CD14-positive monocyte (primary cell): ENCODE data around the gene ADGRF4. TPM values are rescaled to one million over a fixed set of nuclear protein-coding genes. Genes with fewer than 3 reads are reported as not detected.

Experiments
- DNase-seq, 3 donors: peaks; one replicate each; pipeline ENCODE4 v3.0.0-alpha.2; 2011 to 2022
- H2AFZ ChIP-seq: 2 replicates; pipeline ENCODE4 v1.6.0; 2012; ENCODE audit warnings: mild to moderate bottlenecking, low read depth, low read length, inconsistent platforms; ENCODE audit not compliant: insufficient read depth, poor library complexity, severe bottlenecking
- H3K27ac ChIP-seq, 2 donors: 1 replicate in 1 of 2; 2 replicates in 1 of 2; pipeline ENCODE4 v1.5.1; 2012 to 2013; ENCODE audit warnings: low read length in 2 of 2, control low read depth in 1 of 2, inconsistent platforms in 1 of 2, low read depth in 1 of 2, mild to moderate bottlenecking in 1 of 2
- H3K27me3 ChIP-seq, 2 donors: one replicate each; pipeline versions ENCODE4 v1.6.0 to v1.6.1; 2011 to 2013; ENCODE audit warnings: low read length in 2 of 2; ENCODE audit not compliant: control insufficient read depth in 2 of 2, insufficient read depth in 2 of 2
- H3K36me3 ChIP-seq, 2 donors: replicated peaks in 1 of 2; 1 replicate in 1 of 2; 2 replicates in 1 of 2; pipeline versions ENCODE4 v1.5.1 to v1.6.1; 2012 to 2013; ENCODE audit warnings: low read length in 2 of 2, control low read depth in 1 of 2, inconsistent platforms in 1 of 2, mild to moderate bottlenecking in 1 of 2; ENCODE audit not compliant: insufficient read depth in 2 of 2, control insufficient read depth in 1 of 2
- H3K4me1 ChIP-seq, 2 donors: 1 replicate in 1 of 2; 2 replicates in 1 of 2; pipeline versions ENCODE4 v1.5.1 to v1.6.1; 2012 to 2013; ENCODE audit warnings: low read length in 2 of 2, control low read depth in 1 of 2, inconsistent platforms in 1 of 2, mild to moderate bottlenecking in 1 of 2, moderate library complexity in 1 of 2; ENCODE audit not compliant: insufficient read depth in 2 of 2, control insufficient read depth in 1 of 2
- H3K4me2 ChIP-seq: replicated peaks from 2 replicates; pipeline ENCODE3; 2012; ENCODE audit warnings: low read length, moderate library complexity, mild to moderate bottlenecking; ENCODE audit not compliant: poor library complexity, severe bottlenecking; ENCODE audit errors: extremely low read depth
- H3K4me3 ChIP-seq, 3 experiments: fragments of 200-600 bp in 1 of 3; sonication (generic) in 1 of 3; replicated peaks in 1 of 3; 1 replicate in 2 of 3; 2 replicates in 1 of 3; pipeline ENCODE4 v1.5.1; 2011 to 2013; ENCODE audit warnings: low read length in 3 of 3, mild to moderate bottlenecking in 3 of 3, control low read depth in 2 of 3, low read depth in 2 of 3, inconsistent platforms in 1 of 3, moderate library complexity in 1 of 3
- H3K79me2 ChIP-seq: 2 replicates; pipeline ENCODE4 v1.6.0; 2012; ENCODE audit warnings: mild to moderate bottlenecking, control low read depth, inconsistent platforms, low read length, moderate library complexity; ENCODE audit not compliant: insufficient read depth
- H3K9ac ChIP-seq: 2 replicates; pipeline ENCODE4 v1.6.0; 2017; ENCODE audit warnings: low read length, mild to moderate bottlenecking; ENCODE audit not compliant: insufficient read depth, poor library complexity, severe bottlenecking
- H3K9me3 ChIP-seq, 2 donors: replicated peaks in 1 of 2; 1 replicate in 1 of 2; 2 replicates in 1 of 2; pipeline versions ENCODE4 v1.5.1 to v1.6.1; 2012 to 2013; ENCODE audit warnings: low read length in 2 of 2, control low read depth in 1 of 2; ENCODE audit not compliant: control insufficient read depth in 1 of 2, insufficient read depth in 1 of 2
- H4K20me1 ChIP-seq: 2 replicates; pipeline ENCODE4 v1.6.0; 2012; ENCODE audit warnings: mild to moderate bottlenecking, low read length, control low read depth, moderate library complexity; ENCODE audit not compliant: insufficient read depth
- H3K27ac Mint-ChIP-seq, 7 donors: one replicate each; pipeline ENCODE4 v1.8.0; 2020; ENCODE audit warnings: mild to moderate bottlenecking in 7 of 7, mixed read lengths in 7 of 7, moderate library complexity in 6 of 7, inconsistent platforms in 2 of 7
- H3K27me3 Mint-ChIP-seq, 3 donors: one replicate each; pipeline ENCODE4 v1.8.0; 2021 to 2022; ENCODE audit warnings: low read depth in 3 of 3, mild to moderate bottlenecking in 3 of 3, mixed read lengths in 3 of 3, moderate library complexity in 3 of 3, inconsistent platforms in 1 of 3
- H3K36me3 Mint-ChIP-seq, 2 donors: one replicate each; pipeline ENCODE4 v1.8.0; 2020; ENCODE audit warnings: mixed read lengths in 2 of 2, inconsistent platforms in 1 of 2, mild to moderate bottlenecking in 1 of 2
- H3K4me1 Mint-ChIP-seq: one replicate; pipeline ENCODE4 v1.8.0; 2020; ENCODE audit warnings: mild to moderate bottlenecking, mixed read lengths
- H3K4me3 Mint-ChIP-seq, 2 donors: one replicate each; pipeline ENCODE4 v1.8.0; 2020; ENCODE audit warnings: mild to moderate bottlenecking in 2 of 2, mixed read lengths in 2 of 2, moderate library complexity in 1 of 2
- H3K9me3 Mint-ChIP-seq, 7 donors: one replicate each; pipeline ENCODE4 v1.8.0; 2020 to 2022; ENCODE audit warnings: mixed read lengths in 7 of 7, mild to moderate bottlenecking in 6 of 7, moderate library complexity in 6 of 7, inconsistent platforms in 2 of 7
- WGBS: methylation state at CpG from one replicate; pipeline ENCODE4 v1.1.5; 2013; ENCODE audit warnings: missing lambda C conversion rate; ENCODE audit not compliant: insufficient coverage; 5-methylcytosine and 5-hydroxymethylcytosine counted together
- intact Hi-C, 2 donors: fragments of 100-400 bp; cut with micrococcal nuclease; formaldehyde crosslinking; loops; one replicate each; pipeline versions ENCODE4 v1.15.0 to v1.15.1; 2023
- polyA plus RNA-seq, 3 donors: library from polyadenylated mRNA; depleted of rRNA in 1 of 3; unstranded in 2 of 3; stranded (reverse) in 1 of 3; fragments of 300-500 nt in 2 of 3; fragments of >200 nt in 1 of 3; fragmentation: Illumina TruSeq in 2 of 3; gene quantifications; 1 replicate in 2 of 3; 2 replicates in 1 of 3; pipeline ENCODE4 v1.2.3, GENCODE V29; 2012 to 2021
- TF ChIP-seq, protein P1 (sequence below): fragments of 200-600 bp; IDR thresholded peaks from one replicate; pipeline ENCODE4 v1.8.0; 2022; ENCODE audit warnings: antibody characterized with exemption, mild to moderate bottlenecking

Gene ADGRF4
- polyA plus RNA-seq, 3 donors = not detected

DNA sequence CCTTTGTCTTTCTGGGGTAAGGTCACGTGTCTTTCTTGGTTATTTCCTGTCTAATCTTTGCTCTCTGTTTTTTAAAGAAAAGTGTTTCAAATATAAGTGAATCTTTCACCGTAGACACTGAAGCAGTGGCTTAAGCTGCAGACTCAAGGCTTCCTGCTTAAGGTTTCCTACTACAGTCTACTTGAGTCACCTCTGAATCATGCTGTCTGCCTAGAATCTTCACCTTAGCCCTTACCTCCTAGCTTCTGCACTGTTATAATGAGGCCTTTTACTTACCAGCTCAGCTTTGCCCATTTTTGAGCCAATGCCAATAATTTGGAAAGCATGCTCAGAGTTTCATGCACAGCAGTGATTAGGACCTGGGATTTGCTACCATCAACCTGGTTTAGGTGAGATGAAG is 30.6 kb downstream of the ADGRF4 start:
- Histone ChIP-seq H3K36me3 (no peaks in the 10 kb centered on the region), H3K27me3 (no peaks in the 10 kb centered on the region), H3K9ac (no peak overlapping the region), H3K9me3 (no peaks in the 10 kb centered on the region), H3K27ac (no peak overlapping the region), H3K4me1 (no peaks in the 10 kb centered on the region), H3K4me2 (no peak overlapping the region), H3K79me2 (no peaks in the 10 kb centered on the region), H4K20me1 (no peaks in the 10 kb centered on the region), H2AFZ (no peak overlapping the region), H3K4me3 (no peak overlapping the region)
- H3K9me3 Mint-ChIP-seq = peaks cover 0 to 2% (median 0%) of the 10 kb centered on the region in 7 donors
- no peak for DNase-seq
- 17% methylated on average over 1 of the region's 2 CpGs for WGBS
- TF ChIP-seq, protein P1, sequence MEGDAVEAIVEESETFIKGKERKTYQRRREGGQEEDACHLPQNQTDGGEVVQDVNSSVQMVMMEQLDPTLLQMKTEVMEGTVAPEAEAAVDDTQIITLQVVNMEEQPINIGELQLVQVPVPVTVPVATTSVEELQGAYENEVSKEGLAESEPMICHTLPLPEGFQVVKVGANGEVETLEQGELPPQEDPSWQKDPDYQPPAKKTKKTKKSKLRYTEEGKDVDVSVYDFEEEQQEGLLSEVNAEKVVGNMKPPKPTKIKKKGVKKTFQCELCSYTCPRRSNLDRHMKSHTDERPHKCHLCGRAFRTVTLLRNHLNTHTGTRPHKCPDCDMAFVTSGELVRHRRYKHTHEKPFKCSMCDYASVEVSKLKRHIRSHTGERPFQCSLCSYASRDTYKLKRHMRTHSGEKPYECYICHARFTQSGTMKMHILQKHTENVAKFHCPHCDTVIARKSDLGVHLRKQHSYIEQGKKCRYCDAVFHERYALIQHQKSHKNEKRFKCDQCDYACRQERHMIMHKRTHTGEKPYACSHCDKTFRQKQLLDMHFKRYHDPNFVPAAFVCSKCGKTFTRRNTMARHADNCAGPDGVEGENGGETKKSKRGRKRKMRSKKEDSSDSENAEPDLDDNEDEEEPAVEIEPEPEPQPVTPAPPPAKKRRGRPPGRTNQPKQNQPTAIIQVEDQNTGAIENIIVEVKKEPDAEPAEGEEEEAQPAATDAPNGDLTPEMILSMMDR = no peak
- no peaks in the 10 kb centered on the region for H3K36me3 Mint-ChIP-seq
- H3K27me3 Mint-ChIP-seq = peaks cover 0 to 10% (median 2%) of the 10 kb centered on the region in 3 donors
- H3K27ac Mint-ChIP-seq = no peak overlapping the region
- no peaks in the 10 kb centered on the region for H3K4me1 Mint-ChIP-seq
- intact Hi-C loops = no loop called here
- H3K4me3 Mint-ChIP-seq = no peak overlapping the region

DNA sequence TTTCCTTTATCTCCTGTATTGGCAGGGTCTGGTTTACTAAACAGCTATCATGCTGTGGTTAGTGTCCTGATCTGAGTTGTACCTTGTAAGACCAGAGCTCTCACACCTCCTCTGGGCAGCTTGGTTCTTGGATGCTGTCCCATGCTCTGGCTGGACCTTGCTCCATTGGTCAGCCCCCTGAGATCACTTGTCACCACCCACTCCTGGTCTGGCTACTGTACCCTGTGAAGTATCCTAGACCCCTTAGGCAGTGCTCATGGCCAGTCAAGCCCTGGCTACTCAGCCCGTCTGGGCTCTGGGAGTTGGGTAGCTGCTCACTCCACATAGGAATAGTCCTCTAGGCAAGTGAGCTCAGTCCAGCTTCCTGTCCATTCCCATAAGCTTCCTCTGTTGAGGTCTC is 31.1 kb downstream of the ADGRF4 start:
- Mint-ChIP-seq H3K4me1 (no peaks in the 10 kb centered on the region), H3K27ac (no peak overlapping the region), H3K4me3 (no peak overlapping the region), H3K9me3 (peaks cover 0 to 2% (median 0%) of the 10 kb centered on the region in 7 donors), H3K36me3 (no peaks in the 10 kb centered on the region), H3K27me3 (peaks cover 0 to 10% (median 2%) of the 10 kb centered on the region in 3 donors)
- Histone ChIP-seq H3K9ac (no peak overlapping the region), H3K79me2 (no peaks in the 10 kb centered on the region), H3K4me1 (no peaks in the 10 kb centered on the region), H3K4me2 (no peak overlapping the region), H3K27me3 (no peaks in the 10 kb centered on the region), H3K36me3 (no peaks in the 10 kb centered on the region), H3K27ac (no peak overlapping the region), H4K20me1 (no peaks in the 10 kb centered on the region), H3K9me3 (no peaks in the 10 kb centered on the region), H3K4me3 (no peak overlapping the region), H2AFZ (no peak overlapping the region)
- WGBS = no CpG with 5 or more reads among the region's 1 CpG
- intact Hi-C loops = no loop called here
- TF ChIP-seq, protein P1 = no peak
- DNase-seq = no peak
